GM12878 (cell line): ENCODE results near the gene ELMOD3.

Experiments used
- GABPA ChIP-seq: IDR thresholded peaks from 2 replicates; pipeline ENCODE4 v1.6.1; 2014; ENCODE audit warnings: antibody characterized with exemption, low read depth, mild to moderate bottlenecking, inconsistent platforms
- TF ChIP-seq, protein P1 (sequence below): fragments of 450-650 bp; IDR thresholded peaks from 2 replicates; pipeline ENCODE4 v1.6.1; 2016; ENCODE audit warnings: mild to moderate bottlenecking, moderate library complexity, borderline replicate concordance
- TF ChIP-seq, protein P2 (sequence below): IDR thresholded peaks from 2 replicates; pipeline ENCODE4 v1.6.1; 2011; ENCODE audit warnings: borderline replicate concordance, low read depth, mild to moderate bottlenecking, moderate library complexity, mixed read lengths, low read length; ENCODE audit not compliant: insufficient read depth; ENCODE audit errors: extremely low read length

DNA sequence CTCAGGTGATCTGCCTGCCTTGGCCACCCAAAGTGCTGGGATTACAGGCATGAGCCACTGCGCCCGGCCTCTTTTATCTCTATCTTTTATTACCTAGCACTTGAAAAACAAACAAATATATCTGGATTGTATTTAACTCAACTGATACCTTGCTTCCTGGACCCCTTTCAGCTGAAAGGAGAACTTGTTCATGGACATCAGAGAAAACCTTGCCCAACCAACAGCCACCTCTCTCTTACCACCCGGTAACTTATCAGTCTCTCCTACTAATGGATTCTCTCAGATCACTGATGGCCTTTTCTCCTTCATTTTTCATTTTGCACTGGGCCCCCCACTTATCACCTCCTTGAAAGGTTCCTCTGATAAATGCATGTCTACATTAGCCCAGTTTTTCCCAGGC, 7.0 kb upstream of the ELMOD3 start:
- no peak for TF ChIP-seq GABPA
- TF ChIP-seq, protein P1, sequence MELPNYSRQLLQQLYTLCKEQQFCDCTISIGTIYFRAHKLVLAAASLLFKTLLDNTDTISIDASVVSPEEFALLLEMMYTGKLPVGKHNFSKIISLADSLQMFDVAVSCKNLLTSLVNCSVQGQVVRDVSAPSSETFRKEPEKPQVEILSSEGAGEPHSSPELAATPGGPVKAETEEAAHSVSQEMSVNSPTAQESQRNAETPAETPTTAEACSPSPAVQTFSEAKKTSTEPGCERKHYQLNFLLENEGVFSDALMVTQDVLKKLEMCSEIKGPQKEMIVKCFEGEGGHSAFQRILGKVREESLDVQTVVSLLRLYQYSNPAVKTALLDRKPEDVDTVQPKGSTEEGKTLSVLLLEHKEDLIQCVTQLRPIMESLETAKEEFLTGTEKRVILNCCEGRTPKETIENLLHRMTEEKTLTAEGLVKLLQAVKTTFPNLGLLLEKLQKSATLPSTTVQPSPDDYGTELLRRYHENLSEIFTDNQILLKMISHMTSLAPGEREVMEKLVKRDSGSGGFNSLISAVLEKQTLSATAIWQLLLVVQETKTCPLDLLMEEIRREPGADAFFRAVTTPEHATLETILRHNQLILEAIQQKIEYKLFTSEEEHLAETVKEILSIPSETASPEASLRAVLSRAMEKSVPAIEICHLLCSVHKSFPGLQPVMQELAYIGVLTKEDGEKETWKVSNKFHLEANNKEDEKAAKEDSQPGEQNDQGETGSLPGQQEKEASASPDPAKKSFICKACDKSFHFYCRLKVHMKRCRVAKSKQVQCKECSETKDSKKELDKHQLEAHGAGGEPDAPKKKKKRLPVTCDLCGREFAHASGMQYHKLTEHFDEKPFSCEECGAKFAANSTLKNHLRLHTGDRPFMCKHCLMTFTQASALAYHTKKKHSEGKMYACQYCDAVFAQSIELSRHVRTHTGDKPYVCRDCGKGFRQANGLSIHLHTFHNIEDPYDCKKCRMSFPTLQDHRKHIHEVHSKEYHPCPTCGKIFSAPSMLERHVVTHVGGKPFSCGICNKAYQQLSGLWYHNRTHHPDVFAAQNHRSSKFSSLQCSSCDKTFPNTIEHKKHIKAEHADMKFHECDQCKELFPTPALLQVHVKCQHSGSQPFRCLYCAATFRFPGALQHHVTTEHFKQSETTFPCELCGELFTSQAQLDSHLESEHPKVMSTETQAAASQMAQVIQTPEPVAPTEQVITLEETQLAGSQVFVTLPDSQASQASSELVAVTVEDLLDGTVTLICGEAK: no peak
- TF ChIP-seq, protein P2, sequence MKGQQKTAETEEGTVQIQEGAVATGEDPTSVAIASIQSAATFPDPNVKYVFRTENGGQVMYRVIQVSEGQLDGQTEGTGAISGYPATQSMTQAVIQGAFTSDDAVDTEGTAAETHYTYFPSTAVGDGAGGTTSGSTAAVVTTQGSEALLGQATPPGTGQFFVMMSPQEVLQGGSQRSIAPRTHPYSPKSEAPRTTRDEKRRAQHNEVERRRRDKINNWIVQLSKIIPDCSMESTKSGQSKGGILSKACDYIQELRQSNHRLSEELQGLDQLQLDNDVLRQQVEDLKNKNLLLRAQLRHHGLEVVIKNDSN: no peak
